WTC11 (cell line): ENCODE data around the gene ATP5PF. TPM values are rescaled to one million over a fixed set of nuclear protein-coding genes. Genes with fewer than 3 reads are reported as not detected.
A peak's percentile ranks its signal among the peaks of the same experiment; 100 is the strongest.
"Not testable (repeated sequence)": the region's sequence is repeated elsewhere in the genome, so short reads cannot be mapped to it uniquely, and the experiment has no call there.

Experiments
- ATAC-seq: fragments of 200-7000 bp; cut with Tn5 transposase; 2 replicates; pipeline ENCODE4 v1.10.0; 2021; ENCODE audit warnings: mild to moderate bottlenecking, moderate library complexity
- CTCF ChIA-PET: fragments of 300-600 bp; sonication (Branson Sonifier 250); formaldehyde crosslinking; loops from one replicate; lab custom pipeline; 2021; ENCODE audit warnings: antibody characterized with exemption; lab: Charles Lee
- POLR2A ChIA-PET: fragments of 350-600 bp; sonication (Branson Sonifier 250); formaldehyde crosslinking; loops from one replicate; lab custom pipeline; 2021; ENCODE audit warnings: antibody characterized with exemption; lab: Charles Lee
- DNase-seq: peaks from one replicate; pipeline ENCODE4 v3.0.0; 2021; ENCODE audit warnings: low spot score
- H3K27ac Mint-ChIP-seq: 2 replicates; pipeline ENCODE4 v1.8.0; 2021; ENCODE audit warnings: mixed read lengths
- H3K27me3 Mint-ChIP-seq: 2 replicates; pipeline ENCODE4 v1.8.0; 2021; ENCODE audit warnings: low read depth, mild to moderate bottlenecking, moderate library complexity, mixed read lengths
- H3K36me3 Mint-ChIP-seq: 2 replicates; pipeline ENCODE4 v1.8.0; 2021; ENCODE audit warnings: mixed read lengths
- H3K4me1 Mint-ChIP-seq: 2 replicates; pipeline ENCODE4 v1.8.0; 2022; ENCODE audit warnings: mixed read lengths
- H3K4me3 Mint-ChIP-seq: 2 replicates; pipeline ENCODE4 v1.8.0; 2021; ENCODE audit warnings: mild to moderate bottlenecking, moderate library complexity, mixed read lengths
- H3K9me3 Mint-ChIP-seq: 2 replicates; pipeline ENCODE4 v1.8.0; 2021; ENCODE audit warnings: mixed read lengths
- ATF6 ChIP-seq: sonication (generic); formaldehyde crosslinking; IDR thresholded peaks from 2 replicates; pipeline ENCODE4 v1.8.1; 2023; ENCODE audit warnings: mild to moderate bottlenecking, missing genetic modification reagents
- E2F5 ChIP-seq: sonication (generic); formaldehyde crosslinking; IDR thresholded peaks from 2 replicates; pipeline ENCODE4 v1.8.1; 2022; ENCODE audit warnings: mild to moderate bottlenecking, moderate library complexity, missing genetic modification reagents
- ELF4 ChIP-seq: sonication (generic); formaldehyde crosslinking; IDR thresholded peaks from 2 replicates; pipeline ENCODE4 v1.8.1; 2022; ENCODE audit warnings: low read depth, mild to moderate bottlenecking, moderate library complexity, missing genetic modification reagents
- OVOL2 ChIP-seq: fragments of 250-450 bp; sonication (Bioruptor Pico); IDR thresholded peaks from 2 replicates; pipeline ENCODE4 v1.9.0; 2021; ENCODE audit warnings: mild to moderate bottlenecking, borderline replicate concordance
- PRDM15 ChIP-seq: sonication (generic); formaldehyde crosslinking; IDR thresholded peaks from 2 replicates; pipeline ENCODE4 v1.8.0; 2022; ENCODE audit warnings: missing genetic modification reagents
- RELA ChIP-seq: sonication (generic); formaldehyde crosslinking; IDR thresholded peaks from 2 replicates; pipeline ENCODE4 v1.8.1; 2022; ENCODE audit warnings: missing genetic modification reagents, mild to moderate bottlenecking, borderline replicate concordance
- TEAD1 ChIP-seq: sonication (generic); formaldehyde crosslinking; IDR thresholded peaks from 2 replicates; pipeline ENCODE4 v1.8.0; 2022; ENCODE audit warnings: mild to moderate bottlenecking, missing genetic modification reagents
- TEAD4 ChIP-seq: sonication (generic); formaldehyde crosslinking; IDR thresholded peaks from 2 replicates; pipeline ENCODE4 v1.8.0; 2022; ENCODE audit warnings: mild to moderate bottlenecking, missing genetic modification reagents
- USF1 ChIP-seq: sonication (generic); formaldehyde crosslinking; IDR thresholded peaks from 2 replicates; pipeline ENCODE4 v1.8.0; 2022; ENCODE audit warnings: mild to moderate bottlenecking, missing genetic modification reagents
- ZMAT4 ChIP-seq: fragments of 250-450 bp; sonication (Bioruptor Pico); IDR thresholded peaks from 2 replicates; pipeline ENCODE4 v1.9.0; 2021; ENCODE audit warnings: mild to moderate bottlenecking
- ZNF281 ChIP-seq: sonication (generic); formaldehyde crosslinking; IDR thresholded peaks from 2 replicates; pipeline ENCODE4 v1.8.0; 2023; ENCODE audit warnings: mild to moderate bottlenecking, missing genetic modification reagents
- ZNF671 ChIP-seq: fragments of 250-450 bp; sonication (Bioruptor Pico); IDR thresholded peaks from 2 replicates; pipeline ENCODE4 v1.8.0; 2021; ENCODE audit warnings: mild to moderate bottlenecking
- total RNA-seq: library from RNA; stranded (reverse); gene quantifications from 3 replicates; pipeline ENCODE4 v1.2.3, GENCODE V29; 2021

Gene ATP5PF
- total RNA-seq, 1 experiment from 2014 or later = 129 TPM

GRCh38 chr21:25721987-25722386, 12.7 kb downstream of the ATP5PF start (continued):
- no peak for TF ChIP-seq OVOL2
- no peak for TF ChIP-seq PRDM15 (CRISPR knock-in tag)
- no peak for TF ChIP-seq USF1 (CRISPR knock-in tag)
- no peak for TF ChIP-seq ZNF281
- TF ChIP-seq ZMAT4 (CRISPR knock-in tag) = no peak
- TF ChIP-seq TEAD1 (CRISPR knock-in tag) = no peak

GRCh38 chr21:25717491-25718147, 17.1 kb downstream of the ATP5PF start:
- peaks cover 12% of the 10 kb centered on the region for H3K4me1 Mint-ChIP-seq
- no peak overlapping the region for H3K4me3 Mint-ChIP-seq

GRCh38 chr21:25714066-25714465, 20.6 kb downstream of the ATP5PF start:
- H3K36me3 Mint-ChIP-seq, H3K9me3 Mint-ChIP-seq, H3K27ac Mint-ChIP-seq, ATAC-seq, H3K4me3 Mint-ChIP-seq, CTCF ChIA-PET, POLR2A ChIA-PET, DNase-seq, H3K27me3 Mint-ChIP-seq: not testable (repeated sequence)
- peaks cover 18% of the 10 kb centered on the region for H3K4me1 Mint-ChIP-seq

More at GRCh38 chr21:25717491-25718147, 17.1 kb downstream of the ATP5PF start:
- DNase-seq (no peak), ATAC-seq (peak; percentile 68)
- CTCF ChIA-PET = interaction anchor here (0.8 to 1.1 kb wide), 2 partner anchors 109 to 145 kb away, joined by 3 to 4 read pairs; no protein-coding TSS in a partner anchor
- TF ChIP-seq ZNF671 = no peak
- no peak for TF ChIP-seq ATF6 (CRISPR knock-in tag)
- no peak for TF ChIP-seq E2F5
- TF ChIP-seq TEAD4 (CRISPR knock-in tag) = no peak
- TF ChIP-seq RELA = no peak
- TF ChIP-seq ELF4 (CRISPR knock-in tag) = no peak
- peaks cover 14% of the 10 kb centered on the region for H3K36me3 Mint-ChIP-seq
- H3K27ac Mint-ChIP-seq = peak overlapping the region; percentile 78; the same call in 1 of the 2 replicates
- no peaks in the 10 kb centered on the region for H3K27me3 Mint-ChIP-seq
- H3K9me3 Mint-ChIP-seq = no peaks in the 10 kb centered on the region
- POLR2A ChIA-PET = no interaction called here
